Measurements from ENCODE around the gene PDLIM7.

The PDLIM7 gene

DNA sequence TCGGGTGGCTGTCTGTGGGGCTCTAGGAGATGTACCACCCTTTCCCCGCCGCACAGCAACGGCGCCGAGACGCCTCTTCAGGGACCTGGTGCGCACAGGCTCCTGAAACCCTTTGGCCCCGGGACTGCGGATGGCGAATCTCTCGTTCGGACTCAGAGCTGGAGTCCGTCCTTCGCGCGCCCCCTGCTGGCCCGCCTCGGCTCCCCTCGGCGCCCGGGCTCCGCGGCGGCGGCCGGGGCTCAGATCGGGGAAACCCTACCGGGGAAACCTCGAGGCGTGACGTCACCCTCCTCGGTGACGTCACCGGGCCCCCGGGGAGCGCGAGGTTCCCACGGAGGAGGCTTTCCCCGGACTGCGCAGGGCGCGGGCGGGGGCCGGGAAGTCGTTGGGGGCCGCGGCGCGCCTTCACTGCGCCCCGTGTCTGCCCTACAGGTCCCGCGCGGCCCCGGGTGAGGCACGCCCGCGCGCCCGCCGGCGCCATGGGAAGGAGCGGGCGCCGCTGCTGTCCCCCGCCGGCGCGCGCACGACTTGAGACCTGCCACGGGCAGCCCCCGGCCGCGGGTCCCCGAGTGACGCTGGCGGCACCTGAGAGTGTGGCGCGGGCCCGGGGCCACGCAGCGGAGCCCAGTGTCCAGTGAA is 42.9 kb downstream of the PDLIM7 start:
- Histone ChIP-seq H2BK120ac (ENCODE audit: insufficient read depth, low read length, poor library complexity) (no peak overlapping the region), H3K4me2 (ENCODE audit: low read length) (peak overlapping the region; percentile 95), H3K4ac (ENCODE audit: low read depth, low read length) (no peak overlapping the region), H3K23ac (ENCODE audit: low read length) (no peak overlapping the region), H3K18ac (ENCODE audit: low read length) (peak overlapping the region; percentile 34), H4K12ac (ENCODE audit: low read depth, low read length) (no peak overlapping the region), H2AK5ac (ENCODE audit: low read length) (no peak overlapping the region), H3K79me1 (ENCODE audit: low read length) (peaks cover 9% of the 10 kb centered on the region), H2AFZ (ENCODE audit: insufficient read depth, low read length, poor library complexity) (peak overlapping the region; percentile 66), H4K8ac (ENCODE audit: low read depth, low read length) (peak overlapping the region; percentile 6), H3K36me3 (ENCODE audit: control insufficient read depth in 1 of 2, insufficient read depth in 2 of 2, low read length in 2 of 2) (peaks cover 28 to 29% of the 10 kb centered on the region in 2 experiments), H2BK12ac (ENCODE audit: low read length) (no peak overlapping the region), H3K27ac (ENCODE audit: low read depth, low read length) (peak overlapping the region; percentile 3), H3K14ac (ENCODE audit: low read length) (peak overlapping the region; percentile 30), H3K9ac (ENCODE audit: low read length) (no peak overlapping the region), H2BK5ac (ENCODE audit: low read depth, low read length, poor library complexity) (no peak overlapping the region), H4K91ac (ENCODE audit: low read depth, low read length) (peak overlapping the region; percentile 30), H3K79me2 (ENCODE audit: control insufficient read depth, insufficient read depth, low read length, poor library complexity) (no peaks in the 10 kb centered on the region), H3K4me1 (ENCODE audit: control insufficient read depth in 1 of 2, insufficient read depth in 2 of 2, low read length in 2 of 2) (peaks cover 0 to 17% of the 10 kb centered on the region in 2 experiments), H3K27me3 (ENCODE audit: insufficient read depth, low read length) (no peaks in the 10 kb centered on the region), H3K4me3 (ENCODE audit: low read depth, low read length) (peak overlapping the region; percentile 64), H3K9me3 (ENCODE audit: insufficient read depth, low read depth, low read length) (peaks cover 2% of the 10 kb centered on the region)
- WGBS (ENCODE audit: extremely low coverage, insufficient coverage, insufficient read length) = no CpG with 5 or more reads among the region's 84 CpGs
- peak; percentile 87 to 96 for DNase-seq

DNA sequence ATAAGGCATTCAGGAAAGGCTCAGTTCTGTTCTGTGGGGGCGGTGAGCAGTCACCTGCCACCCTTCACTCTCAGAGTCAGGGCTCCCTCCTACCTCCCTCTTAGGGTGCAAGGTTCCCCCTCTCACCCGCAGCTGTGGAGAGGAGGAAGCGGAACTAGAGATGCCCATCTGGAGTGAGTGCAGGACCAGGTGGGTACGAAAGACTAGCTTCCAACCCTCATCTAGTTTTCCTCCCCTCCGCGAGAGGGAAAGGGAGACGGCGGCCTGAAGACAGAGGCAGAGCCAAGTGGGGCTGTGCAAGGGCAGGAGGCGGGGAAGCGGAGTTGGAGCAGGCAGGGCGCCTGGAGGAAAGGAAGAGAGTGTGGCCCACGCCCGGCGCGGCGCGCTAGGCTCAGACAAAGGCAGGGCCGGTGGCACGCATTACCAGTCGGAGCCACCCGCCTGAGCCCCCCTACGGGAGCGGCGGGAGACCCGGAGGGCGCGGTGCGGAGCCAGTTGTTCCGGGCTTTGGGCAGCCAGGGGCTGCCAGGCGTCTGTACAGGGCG is 43.5 kb downstream of the PDLIM7 start:
- H3K79me1 ChIP-seq (ENCODE audit: low read length) = peaks cover 9% of the 10 kb centered on the region
- no peak overlapping the region for H3K14ac ChIP-seq (ENCODE audit: low read length)
- no peak overlapping the region for H3K9ac ChIP-seq (ENCODE audit: low read length)
- no peak overlapping the region for H2AK5ac ChIP-seq (ENCODE audit: low read length)
- H3K9me3 ChIP-seq (ENCODE audit: insufficient read depth, low read depth, low read length) = peaks cover 2% of the 10 kb centered on the region
- no peak overlapping the region for H4K12ac ChIP-seq (ENCODE audit: low read depth, low read length)
- H3K27ac ChIP-seq (ENCODE audit: low read depth, low read length) = no peak overlapping the region
- WGBS (ENCODE audit: extremely low coverage, insufficient coverage, insufficient read length) = no CpG with 5 or more reads among the region's 31 CpGs
- H2BK120ac ChIP-seq (ENCODE audit: insufficient read depth, low read length, poor library complexity) = no peak overlapping the region
- no peaks in the 10 kb centered on the region for H3K27me3 ChIP-seq (ENCODE audit: insufficient read depth, low read length)
- peak overlapping the region; percentile 4 for H3K4me3 ChIP-seq (ENCODE audit: low read depth, low read length)
- peak overlapping the region; percentile 3 for H4K8ac ChIP-seq (ENCODE audit: low read depth, low read length)
- no peak for DNase-seq
- H2AFZ ChIP-seq (ENCODE audit: insufficient read depth, low read length, poor library complexity) = peak overlapping the region; percentile 17
- no peak overlapping the region for H2BK5ac ChIP-seq (ENCODE audit: low read depth, low read length, poor library complexity)
- H4K91ac ChIP-seq (ENCODE audit: low read depth, low read length) = no peak overlapping the region
- H3K79me2 ChIP-seq (ENCODE audit: control insufficient read depth, insufficient read depth, low read length, poor library complexity) = no peaks in the 10 kb centered on the region
- H3K4me1 ChIP-seq (ENCODE audit: control insufficient read depth in 1 of 2, insufficient read depth in 2 of 2, low read length in 2 of 2) = peaks cover 0 to 17% of the 10 kb centered on the region in 2 experiments
- H2BK12ac ChIP-seq (ENCODE audit: low read length) = no peak overlapping the region
- no peak overlapping the region for H3K23ac ChIP-seq (ENCODE audit: low read length)
- H3K4ac ChIP-seq (ENCODE audit: low read depth, low read length) = no peak overlapping the region
- H3K4me2 ChIP-seq (ENCODE audit: low read length) = peak overlapping the region; percentile 95
- H3K18ac ChIP-seq (ENCODE audit: low read length) = no peak overlapping the region
- peaks cover 23% of the 10 kb centered on the region in 2 experiments for H3K36me3 ChIP-seq (ENCODE audit: control insufficient read depth in 1 of 2, insufficient read depth in 2 of 2, low read length in 2 of 2)

DNA sequence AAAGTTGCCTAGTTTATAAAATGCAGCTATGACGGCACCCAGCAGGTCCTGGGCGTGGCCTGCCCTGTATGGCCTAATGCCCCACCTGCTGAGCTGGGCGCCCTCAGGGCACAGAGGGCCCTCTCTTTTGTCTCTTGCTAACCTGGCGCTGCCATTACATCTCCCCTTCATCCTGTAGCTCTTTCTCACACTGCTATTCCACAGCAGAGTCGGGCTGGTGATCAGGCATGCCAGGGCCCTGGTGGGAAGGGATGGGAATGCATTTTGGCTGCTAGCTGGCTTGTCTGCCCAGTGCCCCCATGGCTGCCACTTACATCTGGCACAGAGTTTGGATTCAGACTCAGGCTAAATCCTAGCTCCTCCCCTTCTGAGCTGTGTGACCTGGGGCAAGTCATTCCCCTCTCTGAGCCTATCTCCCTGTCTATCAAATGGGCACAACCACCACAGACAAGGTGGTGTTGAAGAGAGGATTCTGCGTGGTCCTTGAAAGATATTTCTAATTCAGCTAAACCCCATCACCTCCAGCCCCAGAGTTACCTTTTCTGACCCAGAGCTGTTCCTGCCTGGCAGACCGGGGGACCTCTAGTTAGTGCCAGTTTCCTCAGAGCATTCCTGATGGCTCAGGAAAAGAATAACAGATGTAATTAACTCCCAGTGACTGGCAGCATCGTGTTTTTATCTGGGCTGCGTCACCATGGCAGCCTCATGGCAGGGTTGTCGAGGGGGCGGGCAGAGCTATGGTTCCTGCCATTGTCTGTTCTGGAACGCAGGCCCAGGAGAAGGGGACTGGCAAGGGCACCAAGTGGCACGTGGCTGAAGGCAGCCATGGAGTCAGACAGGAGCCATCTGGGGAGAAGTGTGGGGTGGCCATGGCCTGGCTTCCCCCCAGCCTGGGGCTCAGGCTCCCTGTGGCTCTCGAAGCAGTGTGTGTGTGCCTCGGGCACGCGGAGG is 44.4 kb downstream of the PDLIM7 start:
- no peak for DNase-seq
- H2AK5ac ChIP-seq (ENCODE audit: low read length) = no peak overlapping the region
- no peak overlapping the region for H4K91ac ChIP-seq (ENCODE audit: low read depth, low read length)

DNA sequence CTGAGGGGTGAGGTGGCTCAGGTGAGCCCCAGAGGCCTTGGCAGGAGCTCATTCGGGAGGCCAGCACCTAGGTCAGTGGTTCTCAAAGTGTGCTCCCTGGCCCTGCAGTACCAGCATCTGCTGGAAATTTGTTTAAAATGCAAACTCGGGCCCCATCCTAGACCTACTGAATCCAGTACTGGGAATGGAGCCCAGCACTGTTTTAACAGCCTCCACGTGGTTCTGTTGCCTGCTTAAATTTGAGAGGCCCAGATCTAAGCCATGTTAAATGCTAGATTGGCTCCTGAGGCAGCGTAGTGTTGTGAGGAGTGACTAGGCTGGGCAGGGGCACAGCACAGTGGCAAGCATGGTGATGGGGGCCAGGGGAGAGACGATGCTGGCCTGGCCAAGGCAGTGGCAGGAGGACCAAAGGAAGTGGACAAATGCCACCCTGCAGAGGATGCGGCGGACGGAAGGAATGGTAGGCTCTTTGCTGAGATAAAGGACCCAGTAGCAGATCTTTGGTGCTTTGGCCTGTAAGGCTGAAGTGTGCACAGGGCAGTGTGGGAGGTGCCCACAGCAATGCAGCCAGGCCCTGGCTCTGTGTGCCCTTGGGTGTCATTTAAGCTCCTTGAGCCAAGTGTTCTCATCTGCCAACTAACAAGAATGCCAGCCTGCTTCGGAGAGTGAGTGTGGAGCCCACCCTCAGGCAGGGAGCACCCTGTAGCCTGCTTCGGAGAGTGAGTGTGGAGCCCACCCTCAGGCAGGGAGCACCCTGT is 46.6 kb downstream of the PDLIM7 start:
- Histone ChIP-seq H3K18ac (ENCODE audit: low read length) (no peak overlapping the region), H4K91ac (ENCODE audit: low read depth, low read length) (no peak overlapping the region), H3K4ac (ENCODE audit: low read depth, low read length) (no peak overlapping the region), H3K27ac (ENCODE audit: low read depth, low read length) (no peak overlapping the region), H2BK120ac (ENCODE audit: insufficient read depth, low read length, poor library complexity) (no peak overlapping the region), H3K4me3 (ENCODE audit: low read depth, low read length) (no peak overlapping the region), H4K12ac (ENCODE audit: low read depth, low read length) (no peak overlapping the region), H3K9me3 (ENCODE audit: insufficient read depth, low read depth, low read length) (peaks cover 6% of the 10 kb centered on the region), H3K23ac (ENCODE audit: low read length) (no peak overlapping the region), H3K14ac (ENCODE audit: low read length) (no peak overlapping the region), H2AK5ac (ENCODE audit: low read length) (no peak overlapping the region), H3K4me2 (ENCODE audit: low read length) (no peak overlapping the region), H2BK5ac (ENCODE audit: low read depth, low read length, poor library complexity) (no peak overlapping the region), H2BK12ac (ENCODE audit: low read length) (no peak overlapping the region), H3K9ac (ENCODE audit: low read length) (no peak overlapping the region), H3K4me1 (ENCODE audit: control insufficient read depth in 1 of 2, insufficient read depth in 2 of 2, low read length in 2 of 2) (peaks cover 5 to 29% of the 10 kb centered on the region in 2 experiments), H3K79me2 (ENCODE audit: control insufficient read depth, insufficient read depth, low read length, poor library complexity) (no peaks in the 10 kb centered on the region), H3K79me1 (ENCODE audit: low read length) (peaks cover 11% of the 10 kb centered on the region), H3K27me3 (ENCODE audit: insufficient read depth, low read length) (peaks cover 6% of the 10 kb centered on the region), H2AFZ (ENCODE audit: insufficient read depth, low read length, poor library complexity) (no peak overlapping the region), H4K8ac (ENCODE audit: low read depth, low read length) (no peak overlapping the region), H3K36me3 (ENCODE audit: control insufficient read depth in 1 of 2, insufficient read depth in 2 of 2, low read length in 2 of 2) (no peaks in the 10 kb centered on the region)
- DNase-seq = no peak
- no CpG with 5 or more reads among the region's 10 CpGs for WGBS (ENCODE audit: extremely low coverage, insufficient coverage, insufficient read length)

More for the DNA sequence above, 44.4 kb downstream of the PDLIM7 start:
- Histone ChIP-seq H3K9ac (ENCODE audit: low read length) (no peak overlapping the region), H3K36me3 (ENCODE audit: control insufficient read depth in 1 of 2, insufficient read depth in 2 of 2, low read length in 2 of 2) (peaks cover 13 to 14% of the 10 kb centered on the region in 2 experiments), H3K4me3 (ENCODE audit: low read depth, low read length) (no peak overlapping the region), H3K9me3 (ENCODE audit: insufficient read depth, low read depth, low read length) (peaks cover 2% of the 10 kb centered on the region), H3K79me2 (ENCODE audit: control insufficient read depth, insufficient read depth, low read length, poor library complexity) (no peaks in the 10 kb centered on the region), H3K79me1 (ENCODE audit: low read length) (peaks cover 9% of the 10 kb centered on the region), H2BK120ac (ENCODE audit: insufficient read depth, low read length, poor library complexity) (no peak overlapping the region), H3K14ac (ENCODE audit: low read length) (no peak overlapping the region), H2BK12ac (ENCODE audit: low read length) (no peak overlapping the region), H3K4me2 (ENCODE audit: low read length) (no peak overlapping the region), H3K18ac (ENCODE audit: low read length) (no peak overlapping the region), H3K4ac (ENCODE audit: low read depth, low read length) (no peak overlapping the region), H4K8ac (ENCODE audit: low read depth, low read length) (no peak overlapping the region), H3K27me3 (ENCODE audit: insufficient read depth, low read length) (no peaks in the 10 kb centered on the region), H4K12ac (ENCODE audit: low read depth, low read length) (no peak overlapping the region), H3K4me1 (ENCODE audit: control insufficient read depth in 1 of 2, insufficient read depth in 2 of 2, low read length in 2 of 2) (peaks cover 0 to 18% of the 10 kb centered on the region in 2 experiments), H3K27ac (ENCODE audit: low read depth, low read length) (no peak overlapping the region), H2AFZ (ENCODE audit: insufficient read depth, low read length, poor library complexity) (no peak overlapping the region), H2BK5ac (ENCODE audit: low read depth, low read length, poor library complexity) (no peak overlapping the region), H3K23ac (ENCODE audit: low read length) (no peak overlapping the region)
- no CpG with 5 or more reads among the region's 17 CpGs for WGBS (ENCODE audit: extremely low coverage, insufficient coverage, insufficient read length)

Data from trophoblast cell (in vitro differentiated cells and primary cell).